Activated naive CD8-positive, alpha-beta T cell treated with anti-CD3 and anti-CD28 coated beads for 36 hours (primary cell): ENCODE data around the gene RRP1B. TPM values are rescaled to one million over a fixed set of nuclear protein-coding genes. Genes with fewer than 3 reads are reported as not detected.

ENCODE experiments used
- DNase-seq: peaks from one replicate; pipeline ENCODE4 v3.0.0; 2021
- H3K27ac Mint-ChIP-seq: one replicate; pipeline ENCODE4 v1.8.0; 2022; ENCODE audit warnings: mild to moderate bottlenecking, moderate library complexity, mixed read lengths
- H3K27me3 Mint-ChIP-seq: one replicate; pipeline ENCODE4 v1.8.0; 2022; ENCODE audit warnings: mild to moderate bottlenecking, mixed read lengths
- H3K36me3 Mint-ChIP-seq: one replicate; pipeline ENCODE4 v1.8.0; 2021; ENCODE audit warnings: mild to moderate bottlenecking, mixed read lengths
- H3K4me1 Mint-ChIP-seq: one replicate; pipeline ENCODE4 v1.8.0; 2021; ENCODE audit warnings: mixed read lengths
- H3K4me3 Mint-ChIP-seq: one replicate; pipeline ENCODE4 v1.8.0; 2022; ENCODE audit warnings: mild to moderate bottlenecking, moderate library complexity, mixed read lengths
- H3K9me3 Mint-ChIP-seq: one replicate; pipeline ENCODE4 v1.8.0; 2022; ENCODE audit warnings: mixed read lengths
- total RNA-seq, 2 experiments: library from RNA; stranded (reverse); gene quantifications; one replicate each; pipeline ENCODE4 v1.2.3, GENCODE V29; 2021

The RRP1B gene
- total RNA-seq, 2 experiments from 2014 or later, result 105 to 108 TPM

- Mint-ChIP-seq H3K4me3 (peak overlapping the region; percentile 71), H3K27me3 (peaks cover 18% of the 10 kb centered on the region), H3K27ac (peak overlapping the region; percentile 55), H3K9me3 (no peaks in the 10 kb centered on the region), H3K4me1 (peaks cover 30% of the 10 kb centered on the region), H3K36me3 (peaks cover 13% of the 10 kb centered on the region)
- DNase-seq, result no peak
Observed at GRCh38 chr21:43717967-43718871, 58.9 kb downstream of the RRP1B start.

GRCh38 chr21:43718872-43719747 is 59.8 kb downstream of the RRP1B start, which contains the start of gene PDXK:
PDXK (plus strand) TSS chr21:43719129; CDS start chr21:43719295, 166 bp downstream.
- Mint-ChIP-seq H3K27me3 (peaks cover 18% of the 10 kb centered on the region), H3K4me3 (peak within 1 kb of the TSS; percentile 84), H3K27ac (peak within 1 kb of the TSS; percentile 65), H3K36me3 (peaks cover 16% of the 10 kb centered on the region), H3K9me3 (no peaks in the 10 kb centered on the region), H3K4me1 (peaks cover 30% of the 10 kb centered on the region)
- peak; percentile 88 for DNase-seq

GRCh38 chr21:43719748-43720538 is 60.6 kb downstream of the RRP1B start:
- Mint-ChIP-seq H3K9me3 (no peaks in the 10 kb centered on the region), H3K27ac (peak overlapping the region; percentile 65), H3K36me3 (peaks cover 18% of the 10 kb centered on the region), H3K4me1 (peaks cover 31% of the 10 kb centered on the region), H3K4me3 (peak overlapping the region; percentile 84), H3K27me3 (peaks cover 15% of the 10 kb centered on the region)
- DNase-seq, result no peak

GRCh38 chr21:43720539-43721166 is 61.3 kb downstream of the RRP1B start:
- Mint-ChIP-seq H3K9me3 (no peaks in the 10 kb centered on the region), H3K27ac (no peak overlapping the region), H3K4me3 (peak overlapping the region; percentile 84), H3K27me3 (peaks cover 10% of the 10 kb centered on the region), H3K36me3 (peaks cover 20% of the 10 kb centered on the region), H3K4me1 (peaks cover 38% of the 10 kb centered on the region)
- no peak for DNase-seq

- H3K4me3 Mint-ChIP-seq, result peak overlapping the region; percentile 84
- H3K9me3 Mint-ChIP-seq, result no peaks in the 10 kb centered on the region
- peaks cover 23% of the 10 kb centered on the region for H3K36me3 Mint-ChIP-seq
- DNase-seq, result no peak
- H3K27ac Mint-ChIP-seq, result no peak overlapping the region
- peaks cover 10% of the 10 kb centered on the region for H3K27me3 Mint-ChIP-seq
- peaks cover 41% of the 10 kb centered on the region for H3K4me1 Mint-ChIP-seq
Observed at GRCh38 chr21:43721206-43721605, 61.8 kb downstream of the RRP1B start.

GRCh38 chr21:43721939-43722338 is 62.6 kb downstream of the RRP1B start:
- Mint-ChIP-seq H3K4me3 (no peak overlapping the region), H3K27ac (no peak overlapping the region), H3K9me3 (no peaks in the 10 kb centered on the region), H3K27me3 (peaks cover 7% of the 10 kb centered on the region), H3K4me1 (peaks cover 38% of the 10 kb centered on the region), H3K36me3 (peaks cover 28% of the 10 kb centered on the region)
- no peak for DNase-seq

- no peak overlapping the region for H3K4me3 Mint-ChIP-seq
- no peaks in the 10 kb centered on the region for H3K9me3 Mint-ChIP-seq
- peaks cover 29% of the 10 kb centered on the region for H3K36me3 Mint-ChIP-seq
- H3K4me1 Mint-ChIP-seq, result peaks cover 48% of the 10 kb centered on the region
- no peak for DNase-seq
- H3K27me3 Mint-ChIP-seq, result no peaks in the 10 kb centered on the region
- H3K27ac Mint-ChIP-seq, result no peak overlapping the region
Observed at GRCh38 chr21:43723648-43724047, 64.3 kb downstream of the RRP1B start.

- peaks cover 45% of the 10 kb centered on the region for H3K4me1 Mint-ChIP-seq
- H3K27me3 Mint-ChIP-seq, result no peaks in the 10 kb centered on the region
- no peak for DNase-seq
- H3K4me3 Mint-ChIP-seq, result no peak overlapping the region
- H3K27ac Mint-ChIP-seq, result no peak overlapping the region
- peaks cover 18% of the 10 kb centered on the region for H3K36me3 Mint-ChIP-seq
- H3K9me3 Mint-ChIP-seq, result no peaks in the 10 kb centered on the region
Observed at GRCh38 chr21:43726686-43727518, 67.5 kb downstream of the RRP1B start.

- DNase-seq, result no peak
- peak overlapping the region; percentile 87 for H3K27ac Mint-ChIP-seq
- H3K36me3 Mint-ChIP-seq, result peaks cover 18% of the 10 kb centered on the region
- peak overlapping the region; percentile 82 for H3K4me3 Mint-ChIP-seq
- no peaks in the 10 kb centered on the region for H3K9me3 Mint-ChIP-seq
- H3K27me3 Mint-ChIP-seq, result no peaks in the 10 kb centered on the region
- H3K4me1 Mint-ChIP-seq, result peaks cover 42% of the 10 kb centered on the region
Observed at GRCh38 chr21:43727519-43728153, 68.3 kb downstream of the RRP1B start.

GRCh38 chr21:43728154-43728466 is 68.8 kb downstream of the RRP1B start:
- H3K9me3 Mint-ChIP-seq, result no peaks in the 10 kb centered on the region
- H3K4me3 Mint-ChIP-seq, result peak overlapping the region; percentile 82
- H3K27ac Mint-ChIP-seq, result peak overlapping the region; percentile 87
- peaks cover 18% of the 10 kb centered on the region for H3K36me3 Mint-ChIP-seq
- no peak for DNase-seq
- peaks cover 45% of the 10 kb centered on the region for H3K4me1 Mint-ChIP-seq
- no peaks in the 10 kb centered on the region for H3K27me3 Mint-ChIP-seq

GRCh38 chr21:43728467-43729390 is 69.4 kb downstream of the RRP1B start:
- Mint-ChIP-seq H3K9me3 (no peaks in the 10 kb centered on the region), H3K36me3 (peaks cover 16% of the 10 kb centered on the region), H3K4me1 (peaks cover 50% of the 10 kb centered on the region), H3K27ac (peak overlapping the region; percentile 87), H3K4me3 (peak overlapping the region; percentile 82), H3K27me3 (no peaks in the 10 kb centered on the region)
- peak; percentile 88 for DNase-seq

- Mint-ChIP-seq H3K36me3 (peaks cover 10% of the 10 kb centered on the region), H3K4me1 (peaks cover 53% of the 10 kb centered on the region), H3K27ac (no peak overlapping the region), H3K27me3 (no peaks in the 10 kb centered on the region), H3K4me3 (no peak overlapping the region), H3K9me3 (no peaks in the 10 kb centered on the region)
- no peak for DNase-seq
Observed at GRCh38 chr21:43731476-43731875, 72.1 kb downstream of the RRP1B start.
